HCT116 (cell line): Measurements from ENCODE around the gene AASDH. TPM values are rescaled to one million over a fixed set of nuclear protein-coding genes. Genes with fewer than 3 reads are reported as not detected.

Experiments
- ATAC-seq: fragments of 200-7000 bp; cut with Tn5 transposase; 2 replicates; pipeline ENCODE4 v1.9.1; 2020; ENCODE audit warnings: mild to moderate bottlenecking, moderate library complexity
- BruUV-seq: library from RNA; stranded (reverse); fragments of 400-500 nt; replicated peaks from 2 replicates; lab custom pipeline; 2021; lab: Mats Ljungman, UMichigan
- CTCF ChIA-PET: fragments of 300-600 bp; sonication (Branson Sonifier 250); formaldehyde crosslinking; loops from one replicate; lab custom pipeline; 2021; ENCODE audit warnings: antibody characterized with exemption; lab: Charles Lee
- POLR2A ChIA-PET: fragments of 300-600, 350-600 bp; sonication (Branson Sonifier 250); formaldehyde crosslinking; loops from one replicate; lab custom pipeline; 2021; ENCODE audit warnings: antibody characterized with exemption; lab: Charles Lee
- RAD21 ChIA-PET, 2 experiments: fragments of 300-600 bp; sonication (Branson Sonifier 250); formaldehyde crosslinking; loops; one replicate each; lab custom pipeline; 2023; ENCODE audit warnings: low total read pairs in 2 of 2; ENCODE audit not compliant: uncharacterized antibody in 2 of 2, unreplicated experiment in 2 of 2, low non-redundant PET in 1 of 2; lab: Charles Lee
- DNase-seq: peaks from one replicate; pipeline ENCODE4 v3.0.0-alpha.2; 2010; ENCODE audit warnings: low read depth, low spot score
- H2AFZ ChIP-seq: fragments of 200-600 bp; shearing (Covaris generic), sonication (generic); 2 replicates; pipeline ENCODE4 v1.6.1; 2017; ENCODE audit warnings: low read depth, mixed run types, mixed read lengths, antibody characterized with exemption, low read length; ENCODE audit not compliant: poor library complexity, severe bottlenecking
- H3K27ac ChIP-seq: 2 replicates; pipeline ENCODE4 v1.5.1; 2012; ENCODE audit warnings: low read depth, low read length
- H3K27me3 ChIP-seq: fragments of 200-600 bp; sonication (generic); 2 replicates; pipeline ENCODE4 v1.6.1; 2016; ENCODE audit warnings: mixed run types, low read length, mixed read lengths; ENCODE audit not compliant: insufficient read depth
- H3K36me3 ChIP-seq, 2 experiments: fragments of 200-500 bp in 1 of 2; fragments of 200-600 bp in 1 of 2; sonication (Bioruptor generic) in 1 of 2; sonication (generic) in 1 of 2; 2 replicates each; pipeline versions ENCODE4 v1.5.1 to v1.6.1; 2014 to 2016; ENCODE audit warnings: low read length in 2 of 2, inconsistent platforms in 1 of 2, mixed read lengths in 1 of 2, mixed run types in 1 of 2; ENCODE audit not compliant: insufficient read depth in 2 of 2, control insufficient read depth in 1 of 2
- H3K4me1 ChIP-seq, 2 experiments: fragments of 200-600 bp in 1 of 2; sonication (generic) in 1 of 2; 2 replicates each; pipeline versions ENCODE4 v1.5.1 to v1.6.1; 2012 to 2017; ENCODE audit warnings: low read length in 2 of 2, inconsistent platforms in 1 of 2, mild to moderate bottlenecking in 1 of 2, mixed read lengths in 1 of 2, mixed run types in 1 of 2, moderate library complexity in 1 of 2; ENCODE audit not compliant: insufficient read depth in 2 of 2, control insufficient read depth in 1 of 2
- H3K4me2 ChIP-seq: fragments of 200-600 bp; sonication (generic); 2 replicates; pipeline ENCODE4 v1.6.1; 2017; ENCODE audit warnings: mixed run types, low read length, mixed read lengths
- H3K4me3 ChIP-seq, 2 experiments: fragments of 200-600 bp in 1 of 2; sonication (generic) in 1 of 2; replicated peaks in 1 of 2; 2 replicates each; pipeline ENCODE4 v1.5.1; 2011 to 2016; ENCODE audit warnings: low read length in 2 of 2, control low read depth in 1 of 2, low read depth in 1 of 2, mild to moderate bottlenecking in 1 of 2, mixed read lengths in 1 of 2, mixed run types in 1 of 2
- H3K79me2 ChIP-seq: fragments of 200-600 bp; sonication (generic); 2 replicates; pipeline ENCODE4 v1.6.1; 2017; ENCODE audit warnings: mild to moderate bottlenecking, mixed run types, low read length, moderate library complexity, mixed read lengths; ENCODE audit not compliant: insufficient read depth
- H3K9ac ChIP-seq: fragments of 200-600 bp; sonication (generic); 2 replicates; pipeline ENCODE4 v1.6.1; 2016; ENCODE audit warnings: low read length, mixed read lengths
- H3K9me2 ChIP-seq: fragments of 200-600 bp; sonication (generic), shearing (Covaris generic); 2 replicates; pipeline ENCODE4 v1.6.1; 2017; ENCODE audit warnings: mixed run types, mild to moderate bottlenecking, moderate library complexity; ENCODE audit not compliant: insufficient read depth
- H3K9me3 ChIP-seq, 2 experiments: fragments of 200-500 bp in 1 of 2; fragments of 200-600 bp in 1 of 2; sonication (Bioruptor generic) in 1 of 2; sonication (generic) in 1 of 2; 2 replicates each; pipeline ENCODE4 v1.6.1; 2014 to 2017; ENCODE audit warnings: low read length in 2 of 2, mixed read lengths in 2 of 2, inconsistent platforms in 1 of 2, low read depth in 1 of 2, mild to moderate bottlenecking in 1 of 2, mixed run types in 1 of 2, moderate library complexity in 1 of 2; ENCODE audit not compliant: control insufficient read depth in 1 of 2, insufficient read depth in 1 of 2
- H4K20me1 ChIP-seq: fragments of 200-600 bp; sonication (generic), shearing (Covaris generic); 2 replicates; pipeline ENCODE4 v1.6.1; 2017; ENCODE audit warnings: mixed run types, mild to moderate bottlenecking, moderate library complexity; ENCODE audit not compliant: insufficient read depth
- ATF3 ChIP-seq: IDR thresholded peaks from 2 replicates; pipeline ENCODE4 v1.6.1; 2012
- CEBPB ChIP-seq: IDR thresholded peaks from 2 replicates; pipeline ENCODE4 v1.6.1; 2012; ENCODE audit warnings: low read depth
- EGR1 ChIP-seq: IDR thresholded peaks from 2 replicates; pipeline ENCODE4 v1.6.1; 2012; ENCODE audit warnings: low read depth
- ELF1 ChIP-seq: IDR thresholded peaks from 2 replicates; pipeline ENCODE4 v1.6.1; 2012; ENCODE audit warnings: low read depth, borderline replicate concordance
- EZH2 ChIP-seq: fragments of 200-600 bp; sonication (generic); IDR thresholded peaks from 2 replicates; pipeline ENCODE4 v1.6.1; 2017; ENCODE audit warnings: antibody characterized with exemption, mixed run types
- EZH2phosphoT487 ChIP-seq: fragments of 200-600 bp; IDR thresholded peaks from 2 replicates; pipeline ENCODE4 v1.6.1; 2018; ENCODE audit warnings: antibody characterized with exemption, borderline replicate concordance
- FOSL1 ChIP-seq: IDR thresholded peaks from 2 replicates; pipeline ENCODE4 v1.6.1; 2012; ENCODE audit warnings: low read depth
- JUND ChIP-seq: IDR thresholded peaks from 2 replicates; pipeline ENCODE4 v1.6.1; 2012
- POLR2A ChIP-seq: IDR thresholded peaks from 2 replicates; pipeline ENCODE4 v1.7.0; 2011; ENCODE audit warnings: borderline replicate concordance; ENCODE audit not compliant: insufficient read depth, insufficient read length; ENCODE audit errors: extremely low read depth
- POLR2AphosphoS5 ChIP-seq: IDR thresholded peaks from 2 replicates; pipeline ENCODE4 v1.6.1; 2011; ENCODE audit warnings: mild to moderate bottlenecking, low read depth, low read length, moderate library complexity
- RAD21 ChIP-seq: IDR thresholded peaks from 2 replicates; pipeline ENCODE4 v1.6.1; 2012; ENCODE audit warnings: low read depth, mild to moderate bottlenecking
- REST ChIP-seq: IDR thresholded peaks from 2 replicates; pipeline ENCODE4 v1.6.1; 2012; ENCODE audit warnings: low read depth
- SIN3A ChIP-seq: IDR thresholded peaks from 2 replicates; pipeline ENCODE4 v1.6.1; 2012; ENCODE audit warnings: low read depth
- SP1 ChIP-seq: IDR thresholded peaks from 2 replicates; pipeline ENCODE4 v1.6.1; 2012; ENCODE audit warnings: low read depth
- TCF7L2 ChIP-seq: IDR thresholded peaks from 2 replicates; pipeline ENCODE4 v1.7.0; 2011; ENCODE audit warnings: borderline replicate concordance, inconsistent platforms; ENCODE audit not compliant: insufficient read depth, insufficient read length; ENCODE audit errors: extremely low read depth
- YY1 ChIP-seq: IDR thresholded peaks from 2 replicates; pipeline ENCODE4 v1.6.1; 2011; ENCODE audit warnings: low read length, low read depth, moderate library complexity, mild to moderate bottlenecking; ENCODE audit not compliant: insufficient replicate concordance; ENCODE audit errors: extremely low read depth
- ZFX ChIP-seq: fragments of 450-650 bp; IDR thresholded peaks from 2 replicates; pipeline ENCODE4 v1.6.1; 2017
- ZNF274 ChIP-seq: fragments of 200-500 bp; sonication (Bioruptor generic); IDR thresholded peaks from 2 replicates; pipeline ENCODE4 v1.6.1; 2014; ENCODE audit warnings: mild to moderate bottlenecking, low read depth, low read length, inconsistent platforms
- intact Hi-C: fragments of 100-400 bp; cut with micrococcal nuclease; formaldehyde crosslinking; loops from 2 replicates; pipeline ENCODE4 v1.10.0; 2022
- total RNA-seq: library from RNA; stranded (reverse); gene quantifications from one replicate; pipeline ENCODE4 v1.2.1, GENCODE V29; 2021; ENCODE audit not compliant: unreplicated experiment
- TF ChIP-seq, protein P1 (sequence below): IDR thresholded peaks from 2 replicates; pipeline ENCODE4 v1.6.1; 2012

Gene AASDH
- total RNA-seq, 1 experiment from 2014 or later: 13.7 TPM

DNA sequence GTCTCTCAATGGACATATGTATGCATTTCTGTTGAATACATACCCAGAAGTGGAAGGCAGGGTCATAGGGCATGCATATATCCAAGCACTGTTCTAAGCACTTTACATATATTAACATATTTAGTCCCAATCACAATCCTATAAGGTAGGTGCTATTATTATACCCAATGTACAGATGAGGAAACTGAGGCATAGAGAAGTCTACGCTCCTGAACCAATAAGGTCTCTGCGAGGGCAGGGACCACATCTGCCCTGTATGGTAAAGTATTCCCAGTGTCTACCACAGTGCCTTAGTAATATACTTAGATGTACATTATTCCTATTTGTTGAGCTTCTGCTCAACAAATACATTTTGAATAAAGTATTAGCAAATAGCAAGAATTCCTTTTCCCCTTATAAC, 42.9 kb upstream of the AASDH start:
- Histone ChIP-seq H3K79me2 (peaks cover 100% of the 10 kb centered on the region), H3K27ac (no peak overlapping the region), H3K9me2 (no peaks in the 10 kb centered on the region), H3K4me1 (peaks cover 3 to 9% of the 10 kb centered on the region in 2 experiments; a peak in 3 of 4 replicates), H3K36me3 (0 out of 4 replicates have a peak, but pooled peaks cover 0 to 4% of the 10 kb centered on the region in 2 experiments), H3K9ac (no peak overlapping the region), H3K9me3 (no peaks in the 10 kb centered on the region), H4K20me1 (peaks cover 63% of the 10 kb centered on the region; the same call in 1 of the 2 replicates), H3K27me3 (no peaks in the 10 kb centered on the region), H2AFZ (no peak overlapping the region), H3K4me2 (no peak overlapping the region), H3K4me3 (no peak overlapping the region)
- DNase-seq: no peak
- intact Hi-C loops: loop anchor here (10.0 kb wide), 1 partner anchor 475 kb away; the partner anchor contains the start of gene REST
- no TSS peak for BruUV-seq
- no peak for ATAC-seq
- CTCF ChIA-PET: no interaction called here
- TF ChIP-seq POLR2AphosphoS5 (no peak), EZH2phosphoT487 (no peak), EGR1 (no peak), ZFX (no peak), JUND (no peak), YY1 (no peak), CEBPB (no peak), RAD21 (no peak)
- TF ChIP-seq, protein P1, sequence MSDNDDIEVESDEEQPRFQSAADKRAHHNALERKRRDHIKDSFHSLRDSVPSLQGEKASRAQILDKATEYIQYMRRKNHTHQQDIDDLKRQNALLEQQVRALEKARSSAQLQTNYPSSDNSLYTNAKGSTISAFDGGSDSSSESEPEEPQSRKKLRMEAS: no peak
- POLR2A ChIA-PET: no interaction called here
- RAD21 ChIA-PET: interaction anchor here in 1 of 2 experiments (0.6 kb wide), 1 partner anchor 20 kb away, joined by 3 read pairs; no protein-coding TSS in a partner anchor

- Histone ChIP-seq H3K4me3 (no peak overlapping the region), H2AFZ (no peak overlapping the region), H3K9ac (no peak overlapping the region), H4K20me1 (peaks cover 78% of the 10 kb centered on the region), H3K9me2 (no peaks in the 10 kb centered on the region), H3K36me3 (0 out of 4 replicates have a peak, but pooled peaks cover 0 to 4% of the 10 kb centered on the region in 2 experiments), H3K9me3 (no peaks in the 10 kb centered on the region), H3K27ac (no peak overlapping the region), H3K79me2 (peaks cover 100% of the 10 kb centered on the region), H3K4me1 (no peaks in the 10 kb centered on the region), H3K4me2 (no peak overlapping the region), H3K27me3 (no peaks in the 10 kb centered on the region)
- CTCF ChIA-PET: no interaction called here
- no peak for DNase-seq
- ATAC-seq: no peak
- intact Hi-C loops: loop anchor here (5.0 kb wide), 1 partner anchor 375 kb away; no protein-coding TSS in a partner anchor
- RAD21 ChIA-PET: no interaction called here
- no peak for TF ChIP-seq EZH2
- TF ChIP-seq POLR2AphosphoS5: no peak
- TF ChIP-seq TCF7L2: no peak
- no peak for TF ChIP-seq ZFX
- TF ChIP-seq REST: no peak
- no peak for TF ChIP-seq EGR1
- no peak for TF ChIP-seq ELF1
- TF ChIP-seq POLR2A: no peak
- TF ChIP-seq ZNF274: no peak
- TF ChIP-seq SIN3A: no peak
- TF ChIP-seq ATF3: no peak
- TF ChIP-seq YY1: no peak
- TF ChIP-seq SP1: no peak
- TF ChIP-seq FOSL1: no peak
- no TSS peak for BruUV-seq
- POLR2A ChIA-PET: no interaction called here
Observed at GRCh38 chr4:56427179-56427578, 39.9 kb upstream of the AASDH start.
